HG03039 (cell line): ENCODE measurements around the gene NEB.

Experiments
- ATAC-seq: cut with Tn5 transposase; IDR thresholded peaks from one replicate; pipeline ENCODE4 v1.9.1; 2021; ENCODE audit warnings: mild to moderate bottlenecking, moderate library complexity; ENCODE audit not compliant: unreplicated experiment

NEB gene

DNA sequence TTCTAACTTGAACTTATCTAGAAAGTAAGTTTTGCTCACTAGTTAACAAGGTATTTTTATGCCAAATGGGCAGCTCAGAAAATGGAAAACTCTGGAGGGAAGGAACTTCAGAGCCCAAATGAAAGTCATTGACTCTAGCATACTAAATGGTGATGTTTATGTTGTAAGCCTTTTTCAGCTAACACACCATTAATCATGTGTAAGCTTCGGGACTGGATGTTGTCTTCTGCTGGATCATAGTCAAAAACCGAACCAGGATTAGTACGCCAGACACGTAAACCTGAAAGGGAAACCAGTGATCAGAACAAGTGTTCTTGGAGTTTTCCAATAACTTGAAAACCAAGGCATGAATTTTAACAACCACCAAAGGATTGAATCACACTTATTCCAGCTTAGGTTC is 242.8 kb downstream of the NEB start:
- no peak for ATAC-seq

DNA sequence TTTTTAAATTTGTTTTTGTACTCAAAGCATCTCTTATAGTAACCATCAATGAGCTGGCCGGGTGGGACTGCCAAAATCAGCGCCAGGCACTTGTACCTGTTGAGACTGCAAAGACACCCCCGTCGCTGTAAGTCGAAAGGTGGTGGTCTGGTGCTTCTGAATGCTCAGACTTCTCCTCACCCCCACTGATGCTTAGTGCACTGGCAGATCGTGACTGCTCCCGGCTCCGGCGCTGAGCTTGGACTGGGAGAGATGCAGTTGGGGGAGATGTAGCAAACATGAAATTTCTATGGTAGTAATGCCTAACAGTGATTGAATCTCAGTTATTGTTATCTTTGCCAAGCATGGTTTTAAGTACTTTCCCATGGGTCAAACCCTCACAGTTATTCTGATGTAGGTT is 244.0 kb downstream of the NEB start:
- no peak for ATAC-seq

DNA sequence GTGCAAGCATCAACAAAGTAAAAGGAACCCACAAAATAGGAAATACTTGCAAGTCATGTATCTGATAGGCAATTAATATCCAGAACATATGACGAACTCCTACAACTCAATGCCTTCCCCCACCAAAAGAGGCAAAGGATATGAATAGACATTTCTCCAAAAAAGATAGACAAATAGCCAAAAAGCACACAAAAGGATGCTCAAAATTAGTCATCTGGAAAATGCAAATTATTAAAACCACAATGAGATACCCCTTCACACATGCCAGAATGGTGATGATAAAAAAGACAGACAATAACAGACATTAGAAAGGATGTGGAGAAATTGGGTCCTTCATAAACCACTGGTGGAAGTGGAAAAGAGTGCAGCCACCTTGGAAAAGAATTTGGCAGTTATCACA is 248.2 kb downstream of the NEB start:
- no peak for ATAC-seq

DNA sequence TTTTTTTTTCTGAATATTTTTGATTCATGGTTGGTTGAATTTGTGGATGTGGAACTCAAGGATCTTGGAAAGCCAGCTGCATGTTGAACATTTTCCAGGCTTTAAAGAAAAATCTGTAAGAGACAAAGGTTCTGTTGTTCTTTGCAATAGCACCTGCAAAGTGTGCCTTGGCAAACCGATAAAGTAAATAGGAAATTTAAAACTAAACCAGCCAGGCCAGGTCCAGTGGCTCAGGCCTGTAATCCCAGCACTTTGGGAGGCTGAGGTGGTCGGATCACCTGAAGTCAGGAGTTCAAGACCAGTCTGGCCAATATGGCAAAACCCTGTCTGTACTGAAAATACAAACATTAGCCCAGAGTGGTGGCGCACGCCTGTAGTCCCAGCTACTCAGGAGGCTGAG is 250.2 kb downstream of the NEB start:
- ATAC-seq = no peak

DNA sequence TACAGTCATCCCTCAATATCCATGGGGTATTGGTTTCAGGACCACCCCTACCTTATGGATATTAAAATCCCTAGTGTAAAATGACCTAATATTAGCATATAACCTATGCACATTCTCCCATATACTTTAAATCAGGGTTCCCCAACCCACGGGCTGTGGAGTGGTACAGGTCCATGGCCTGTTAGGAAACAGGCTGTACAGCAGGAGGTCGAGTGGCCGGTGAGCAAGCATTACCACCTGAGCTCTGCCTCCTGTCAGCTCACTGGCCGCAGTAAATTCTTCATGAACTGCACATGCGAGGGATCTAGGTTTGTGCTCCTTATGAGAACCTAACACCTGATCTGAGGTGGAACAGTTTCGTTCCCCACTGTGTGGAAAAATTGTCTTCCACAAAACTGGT is 250.7 kb downstream of the NEB start:
- ATAC-seq = no peak

DNA sequence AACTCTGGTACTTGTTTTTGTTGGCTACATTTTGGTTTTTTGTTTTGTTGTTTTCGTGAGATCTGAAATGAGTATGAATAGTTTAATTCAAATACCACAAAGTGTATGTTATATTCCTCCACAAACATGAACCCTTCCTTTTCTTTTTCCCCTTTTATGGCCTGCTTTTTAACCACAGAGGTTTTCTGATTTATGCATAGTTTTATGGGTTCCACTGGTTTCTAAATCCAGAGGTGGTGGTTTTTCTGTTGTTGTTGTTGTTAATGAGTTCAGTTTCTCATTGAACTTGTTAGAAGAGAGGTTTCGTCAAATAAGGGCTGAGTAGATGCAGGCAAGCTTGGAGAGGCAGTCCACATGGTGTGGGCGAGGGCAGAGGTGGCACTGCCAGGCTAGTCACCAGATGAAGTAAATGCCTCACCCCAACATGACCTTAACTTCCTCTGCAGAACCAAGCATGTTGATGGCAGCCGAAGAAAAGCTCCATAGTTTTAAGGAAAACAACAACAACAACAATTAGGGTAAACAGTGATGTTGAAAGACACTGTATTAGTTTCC is 252.0 kb downstream of the NEB start:
- no peak for ATAC-seq

DNA sequence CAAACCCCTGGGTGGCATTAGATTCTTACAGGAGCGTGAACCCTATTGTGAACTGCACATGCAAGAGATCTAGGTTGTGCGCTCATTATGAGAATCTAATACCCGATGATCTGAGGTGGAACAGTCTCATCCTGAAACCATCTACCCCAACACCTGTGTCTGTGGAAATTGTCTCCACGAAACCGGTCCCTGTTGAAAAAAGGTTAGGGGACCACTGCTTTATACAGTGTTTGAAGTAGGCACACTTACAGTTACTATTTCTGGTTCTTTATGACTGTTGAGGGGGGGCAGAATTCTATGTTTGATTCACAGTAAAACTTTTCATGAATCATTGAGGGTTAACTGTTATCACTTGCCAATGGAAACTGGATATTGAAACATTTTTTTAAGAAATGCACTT is 252.5 kb downstream of the NEB start:
- peak; percentile 59 for ATAC-seq

DNA sequence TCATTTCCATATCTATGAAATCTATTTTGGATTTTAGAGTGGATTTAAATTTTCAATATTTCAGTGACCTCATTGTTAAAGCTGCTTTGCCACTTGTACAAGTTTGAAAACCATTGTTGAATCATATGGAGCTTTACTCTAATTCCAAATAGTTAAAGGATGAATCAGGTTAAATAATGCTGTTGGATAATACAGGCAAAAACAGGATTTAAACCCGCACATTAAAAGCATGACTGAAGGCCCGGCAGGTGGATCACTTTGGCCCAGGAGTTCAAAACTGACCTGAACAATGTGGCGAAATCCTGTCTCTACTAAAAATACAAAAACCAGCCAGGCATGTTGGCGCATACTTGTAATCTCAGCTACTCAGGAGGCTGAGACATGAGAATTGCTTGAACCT is 256.3 kb downstream of the NEB start:
- ATAC-seq = no peak

DNA sequence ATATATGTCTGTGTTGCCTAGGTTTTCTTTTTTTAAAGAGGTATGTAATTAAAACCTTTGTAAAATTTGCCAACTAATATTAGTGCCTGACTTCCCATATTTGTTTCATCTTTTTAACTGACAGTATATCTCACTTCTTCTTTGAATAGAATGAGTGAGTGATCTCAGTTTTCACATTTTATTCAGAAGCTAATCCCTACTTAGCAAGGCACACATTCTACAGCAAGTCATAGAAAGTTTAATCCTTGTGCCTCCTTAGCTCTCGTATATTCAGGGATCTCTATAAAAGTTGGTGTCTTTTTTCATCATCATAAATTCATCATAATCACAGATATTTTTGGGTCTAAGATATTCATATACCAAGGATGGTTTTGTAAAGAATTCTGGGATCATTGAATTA is 258.0 kb downstream of the NEB start:
- no peak for ATAC-seq

DNA sequence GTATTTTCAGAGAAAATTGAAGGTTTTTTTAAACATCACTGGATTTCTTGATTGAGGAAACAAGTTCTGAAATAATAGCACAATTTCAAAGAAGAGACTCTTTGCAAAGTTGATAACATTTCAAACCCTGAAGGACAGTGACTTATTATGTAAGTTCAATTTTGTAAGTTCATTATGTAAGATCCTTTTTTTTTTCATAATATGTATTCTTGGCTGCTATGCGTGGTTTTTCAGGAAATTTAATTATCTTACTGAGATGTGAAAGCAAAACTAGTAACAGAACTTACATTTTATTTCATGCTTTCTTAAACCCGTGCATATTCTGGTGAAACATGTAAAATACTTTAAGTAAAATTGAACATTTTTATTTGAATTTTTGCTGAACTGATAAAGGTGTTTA is 259.2 kb downstream of the NEB start:
- ATAC-seq = no peak

DNA sequence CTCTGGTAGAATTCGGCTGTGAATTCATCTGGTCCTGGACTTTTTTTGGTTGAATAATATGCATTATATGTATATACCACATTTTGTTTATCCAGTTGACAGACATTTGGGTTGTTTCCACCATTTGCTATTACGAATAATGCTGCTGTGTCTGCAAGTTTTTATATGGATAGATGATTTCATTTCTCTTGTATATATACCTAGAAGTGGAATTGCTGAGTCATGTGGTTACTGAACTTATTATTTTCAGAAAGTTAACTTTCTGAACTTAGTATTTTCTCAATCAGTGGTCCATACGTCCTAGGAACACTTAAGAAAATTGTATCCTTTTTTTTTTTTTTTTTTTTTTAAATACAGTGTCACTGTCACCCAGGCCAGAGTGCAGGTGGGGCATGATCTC is 261.3 kb downstream of the NEB start:
- ATAC-seq = no peak

DNA sequence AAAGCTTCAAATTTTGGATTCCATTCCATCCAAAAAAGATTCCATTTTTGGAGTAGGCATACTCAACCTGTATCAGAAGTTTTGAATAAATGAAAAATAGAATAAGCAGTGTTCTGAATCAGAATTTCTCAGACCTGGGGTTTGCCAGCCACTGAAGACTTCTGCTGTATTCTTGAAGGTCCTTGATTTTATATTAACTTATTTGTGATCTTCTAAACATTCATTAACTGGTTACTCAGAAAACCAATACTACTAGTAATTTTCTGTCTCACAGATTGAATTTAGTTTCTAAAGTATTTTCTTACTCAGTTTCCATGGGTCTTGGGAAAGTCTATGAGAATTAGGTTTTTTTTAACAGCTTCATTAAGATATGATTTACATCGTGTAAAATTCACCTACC is 263.7 kb downstream of the NEB start:
- ATAC-seq = no peak

DNA sequence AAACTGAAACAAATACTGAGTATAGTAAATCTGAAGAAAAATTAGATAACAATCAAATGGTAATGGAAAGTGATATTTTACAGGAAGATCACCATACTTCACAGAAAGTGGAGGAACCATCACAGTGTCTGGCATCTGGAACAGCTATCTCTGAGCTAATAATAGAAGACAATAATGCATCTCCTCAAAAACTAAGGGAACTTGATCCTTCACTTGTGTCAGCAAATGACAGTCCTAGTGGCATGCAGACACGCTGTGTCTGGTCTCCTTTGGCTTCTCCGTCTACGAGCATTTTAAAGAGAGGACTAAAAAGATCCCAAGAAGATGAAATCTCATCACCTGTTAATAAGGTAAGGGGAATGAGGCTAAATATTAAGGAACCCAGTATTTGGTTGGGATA is 268.5 kb downstream of the NEB start:
- ATAC-seq = no peak

DNA sequence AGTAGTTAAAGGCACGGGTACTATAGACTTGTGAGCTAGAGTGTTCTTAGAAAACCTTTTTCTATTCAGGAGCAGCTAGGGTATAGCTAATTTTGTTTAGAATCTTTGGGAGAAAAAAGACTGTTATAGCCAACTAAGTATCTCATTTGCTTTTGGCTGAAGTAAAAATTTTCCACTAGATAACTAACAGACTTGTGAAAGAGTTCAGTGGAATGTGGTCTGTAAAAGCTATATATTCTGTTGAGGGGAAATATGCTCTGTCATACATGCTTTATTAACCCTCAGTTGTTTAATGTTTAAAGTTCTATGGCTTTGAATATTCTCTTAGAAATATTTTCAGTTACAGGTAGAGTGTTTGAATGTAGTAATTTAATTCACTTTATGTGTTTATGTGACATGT is 274.9 kb downstream of the NEB start:
- ATAC-seq = no peak

DNA sequence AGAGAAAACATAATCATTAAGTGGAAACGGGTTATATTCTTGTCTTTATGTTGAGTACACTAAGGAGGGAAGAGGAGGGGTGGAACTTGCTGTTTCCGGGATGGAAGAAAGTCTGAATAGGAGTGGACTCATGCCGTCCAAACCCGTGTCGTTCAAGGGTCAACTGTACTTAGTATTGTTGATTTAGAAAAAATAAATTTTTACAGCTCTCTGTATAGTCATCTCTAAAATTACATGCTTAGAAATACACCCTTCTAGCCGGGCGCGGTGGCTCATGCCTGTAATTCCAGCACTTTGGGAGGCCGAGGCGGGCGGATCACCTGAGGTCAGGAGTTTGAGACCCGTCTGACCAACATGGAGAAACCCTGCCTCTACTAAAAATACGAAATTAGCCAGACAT is 295.1 kb downstream of the NEB start:
- ATAC-seq = no peak

DNA sequence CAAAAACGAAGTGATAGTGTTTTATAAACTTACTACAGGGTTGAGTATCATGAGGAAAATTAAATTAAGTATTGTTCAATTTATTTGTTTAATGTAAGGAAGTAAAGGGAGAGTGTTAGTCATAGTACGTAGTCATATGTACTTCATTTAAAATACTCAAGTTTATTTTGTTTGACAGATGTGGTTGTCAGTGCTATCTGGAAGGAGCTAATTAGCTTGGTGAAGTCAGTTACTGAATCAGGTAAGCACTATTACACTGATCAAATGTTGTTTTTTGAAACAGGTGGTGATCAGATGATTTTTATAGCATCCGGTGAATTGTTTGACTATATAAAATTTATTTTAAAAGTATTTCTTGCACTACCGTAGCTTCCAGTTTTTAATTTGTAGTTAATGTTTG is 295.8 kb downstream of the NEB start:
- no peak for ATAC-seq

DNA sequence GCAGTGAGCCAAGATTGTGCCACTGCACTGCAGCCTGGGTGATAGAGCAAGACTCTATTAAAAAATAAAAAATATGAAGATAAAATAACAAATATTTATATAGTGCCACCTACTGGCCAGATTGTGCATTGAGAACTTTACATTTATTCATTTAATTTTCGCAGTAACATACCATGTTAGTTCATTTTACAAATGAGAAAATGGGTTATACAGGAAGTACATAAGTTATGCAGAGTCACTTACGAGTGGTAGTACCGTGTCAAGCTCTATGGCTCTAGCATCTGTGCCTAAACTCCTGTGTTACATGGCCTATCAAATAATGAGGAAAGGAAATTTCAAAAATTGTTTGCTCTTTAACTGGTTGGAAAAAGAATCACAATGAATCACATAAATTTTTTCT is 296.6 kb downstream of the NEB start:
- ATAC-seq = no peak
